Adrenal gland (tissue), 5 donors: ENCODE measurements around the gene GJB2.

Experiments used
- CTCF ChIP-seq, 6 experiments: fragments of 450-650 bp in 4 of 6; fragments of 200-600 bp in 2 of 6; sonication (generic) in 1 of 6; IDR thresholded peaks; 1 replicate in 5 of 6; 2 replicates in 1 of 6; pipeline versions ENCODE4 v1.5.1 to v1.8.0; 2016 to 2021; ENCODE audit warnings: antibody characterized with exemption in 6 of 6, mild to moderate bottlenecking in 2 of 6, moderate library complexity in 1 of 6
- POLR2A ChIP-seq, 2 donors: fragments of 450-650 bp; IDR thresholded peaks; one replicate each; pipeline ENCODE4 v1.6.1; 2017; ENCODE audit warnings: antibody characterized with exemption in 2 of 2, mild to moderate bottlenecking in 2 of 2, moderate library complexity in 1 of 2
- donor health status: DM: no; HTN: no; CAD: no.

DNA sequence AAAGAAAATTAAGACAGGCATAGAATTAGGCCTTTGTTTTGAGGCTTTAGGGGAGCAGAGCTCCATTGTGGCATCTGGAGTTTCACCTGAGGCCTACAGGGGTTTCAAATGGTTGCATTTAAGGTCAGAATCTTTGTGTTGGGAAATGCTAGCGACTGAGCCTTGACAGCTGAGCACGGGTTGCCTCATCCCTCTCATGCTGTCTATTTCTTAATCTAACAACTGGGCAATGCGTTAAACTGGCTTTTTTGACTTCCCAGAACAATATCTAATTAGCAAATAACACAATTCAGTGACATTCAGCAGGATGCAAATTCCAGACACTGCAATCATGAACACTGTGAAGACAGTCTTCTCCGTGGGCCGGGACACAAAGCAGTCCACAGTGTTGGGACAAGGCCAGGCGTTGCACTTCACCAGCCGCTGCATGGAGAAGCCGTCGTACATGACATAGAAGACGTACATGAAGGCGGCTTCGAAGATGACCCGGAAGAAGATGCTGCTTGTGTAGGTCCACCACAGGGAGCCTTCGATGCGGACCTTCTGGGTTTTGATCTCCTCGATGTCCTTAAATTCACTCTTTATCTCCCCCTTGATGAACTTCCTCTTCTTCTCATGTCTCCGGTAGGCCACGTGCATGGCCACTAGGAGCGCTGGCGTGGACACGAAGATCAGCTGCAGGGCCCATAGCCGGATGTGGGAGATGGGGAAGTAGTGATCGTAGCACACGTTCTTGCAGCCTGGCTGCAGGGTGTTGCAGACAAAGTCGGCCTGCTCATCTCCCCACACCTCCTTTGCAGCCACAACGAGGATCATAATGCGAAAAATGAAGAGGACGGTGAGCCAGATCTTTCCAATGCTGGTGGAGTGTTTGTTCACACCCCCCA is 3.8 kb downstream of the GJB2 start:
- TF ChIP-seq CTCF (IDR thresholded peaks at IDR 0.05) (no peak), POLR2A (IDR thresholded peaks at IDR 0.05) (no peak)
